ENCODE results near the gene SPON1. TPM values are rescaled to one million over a fixed set of nuclear protein-coding genes. Genes with fewer than 3 reads are reported as not detected.

The SPON1 gene
- total and polyA plus RNA-seq, 2 donors (not counting 1 experiment from before 2014, with no cell fraction given): 0.30 TPM; not detected in 1

DNA sequence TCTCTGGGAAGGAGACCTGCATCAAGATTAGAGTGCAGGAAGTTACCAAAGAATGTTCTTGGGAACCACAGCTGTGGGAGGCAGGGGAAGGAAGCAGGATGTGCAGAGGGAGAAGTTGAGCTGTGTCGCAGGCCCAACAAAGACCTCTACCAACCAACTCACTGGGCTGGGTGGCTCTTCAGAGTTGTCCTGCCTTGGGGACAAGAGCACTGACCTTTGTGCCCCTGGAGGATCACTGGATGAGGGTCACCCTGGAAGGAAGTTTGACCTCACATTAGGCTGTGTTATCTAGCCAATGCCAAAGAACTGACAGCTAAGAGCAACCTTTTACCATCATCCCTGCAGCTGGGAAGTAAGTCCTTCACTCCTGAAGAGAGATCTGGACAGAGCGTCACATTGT is 265.8 kb downstream of the SPON1 start:
- peaks cover 0 to 2% (median 0%) of the 10 kb centered on the region in 4 experiments for H3K27me3 ChIP-seq (replicated peaks in 1 of 4; ENCODE audit: control extremely low read depth in 1 of 4, control insufficient read depth in 3 of 4, insufficient read depth in 4 of 4, low read length in 3 of 4)
- H2AFZ ChIP-seq (ENCODE audit: insufficient read depth, low read depth, low read length, poor library complexity, severe bottlenecking): no peak overlapping the region
- CTCF ChIA-PET: interaction anchor here (1.3 kb wide), 1 partner anchor 9 kb away, joined by 3 read pairs; no protein-coding TSS in a partner anchor
- H4K20me1 ChIP-seq (ENCODE audit: control insufficient read depth, insufficient read depth, low read length, poor library complexity, severe bottlenecking): no peaks in the 10 kb centered on the region
- TF ChIP-seq, protein P1, sequence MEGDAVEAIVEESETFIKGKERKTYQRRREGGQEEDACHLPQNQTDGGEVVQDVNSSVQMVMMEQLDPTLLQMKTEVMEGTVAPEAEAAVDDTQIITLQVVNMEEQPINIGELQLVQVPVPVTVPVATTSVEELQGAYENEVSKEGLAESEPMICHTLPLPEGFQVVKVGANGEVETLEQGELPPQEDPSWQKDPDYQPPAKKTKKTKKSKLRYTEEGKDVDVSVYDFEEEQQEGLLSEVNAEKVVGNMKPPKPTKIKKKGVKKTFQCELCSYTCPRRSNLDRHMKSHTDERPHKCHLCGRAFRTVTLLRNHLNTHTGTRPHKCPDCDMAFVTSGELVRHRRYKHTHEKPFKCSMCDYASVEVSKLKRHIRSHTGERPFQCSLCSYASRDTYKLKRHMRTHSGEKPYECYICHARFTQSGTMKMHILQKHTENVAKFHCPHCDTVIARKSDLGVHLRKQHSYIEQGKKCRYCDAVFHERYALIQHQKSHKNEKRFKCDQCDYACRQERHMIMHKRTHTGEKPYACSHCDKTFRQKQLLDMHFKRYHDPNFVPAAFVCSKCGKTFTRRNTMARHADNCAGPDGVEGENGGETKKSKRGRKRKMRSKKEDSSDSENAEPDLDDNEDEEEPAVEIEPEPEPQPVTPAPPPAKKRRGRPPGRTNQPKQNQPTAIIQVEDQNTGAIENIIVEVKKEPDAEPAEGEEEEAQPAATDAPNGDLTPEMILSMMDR (IDR thresholded peaks at IDR 0.05): no peak
- no peak for TF ChIP-seq EZH2 (IDR thresholded peaks at IDR 0.05; ENCODE audit: borderline replicate concordance, insufficient read depth, low read depth, low read length, poor library complexity, severe bottlenecking)
- H3K4me1 ChIP-seq (ENCODE audit: control insufficient read depth in 2 of 2, insufficient read depth in 2 of 2, low read length in 2 of 2): peaks cover 6% of the 10 kb centered on the region in 2 donors
- no peak overlapping the region for H3K27ac ChIP-seq (ENCODE audit: low read length in 2 of 2)
- Mint-ChIP-seq H3K27me3 (peaks cover 34% of the 10 kb centered on the region), H3K4me1 (peaks cover 9% of the 10 kb centered on the region), H3K27ac (no peak overlapping the region), H3K9me3 (ENCODE audit: insufficient read depth) (peaks cover 3% of the 10 kb centered on the region), H3K4me3 (no peak overlapping the region)
- H3K9ac ChIP-seq (ENCODE audit: low read length): no peak overlapping the region
- DNase-seq (no peak), ATAC-seq (ENCODE audit: low read depth) (no peak)
- H3K4me2 ChIP-seq (replicated peaks; ENCODE audit: low read depth, low read length, poor library complexity, severe bottlenecking): no peak overlapping the region
- no peaks in the 10 kb centered on the region for H3K79me2 ChIP-seq (ENCODE audit: control insufficient read depth, insufficient read depth, low read length)
- no peaks in the 10 kb centered on the region for H3K36me3 ChIP-seq (replicated peaks in 1 of 2; ENCODE audit: control extremely low read depth in 1 of 2, control insufficient read depth in 1 of 2, extremely low read depth in 1 of 2, insufficient read depth in 2 of 2, low read length in 1 of 2)
- POLR2A ChIA-PET: no interaction called here
- H3K4me3 ChIP-seq (ENCODE audit: control extremely low read depth in 1 of 5, extremely low read depth in 1 of 5, insufficient read depth in 1 of 5, low read depth in 2 of 5, low read length in 4 of 5): no peak overlapping the region
- H3K9me3 ChIP-seq (ENCODE audit: control extremely low read depth in 1 of 3, control insufficient read depth in 2 of 3, insufficient read depth in 1 of 3, low read length in 2 of 3): peaks cover 0 to 4% (median 4%) of the 10 kb centered on the region in 3 donors
- no CpG with 5 or more reads among the region's 2 CpGs for WGBS (ENCODE audit: insufficient coverage)
- intact Hi-C loops (cut with micrococcal nuclease): no loop called here

DNA sequence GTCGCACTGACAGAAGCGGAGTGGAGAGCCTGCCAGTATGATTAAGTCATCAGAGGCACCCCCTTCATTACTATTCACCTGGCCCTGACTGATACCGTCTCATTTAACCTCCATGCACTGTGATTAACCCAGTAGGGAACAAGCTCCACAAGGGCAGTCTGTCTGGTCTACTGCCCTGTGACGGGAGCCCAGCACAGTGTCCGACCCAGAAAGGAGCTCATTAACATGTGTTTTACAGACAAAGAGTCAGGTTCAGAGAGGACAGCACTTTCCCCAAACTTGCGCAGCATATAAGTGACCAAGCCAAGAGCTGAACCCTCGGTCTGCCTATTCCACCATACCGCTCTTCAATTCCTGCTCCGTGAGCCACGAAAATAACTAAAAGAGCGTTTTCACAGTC is 266.9 kb downstream of the SPON1 start:
- H3K4me3 ChIP-seq (ENCODE audit: control extremely low read depth in 1 of 5, extremely low read depth in 1 of 5, insufficient read depth in 1 of 5, low read depth in 2 of 5, low read length in 4 of 5): no peak overlapping the region
- H3K79me2 ChIP-seq (ENCODE audit: control insufficient read depth, insufficient read depth, low read length): no peaks in the 10 kb centered on the region
- H2AFZ ChIP-seq (ENCODE audit: insufficient read depth, low read depth, low read length, poor library complexity, severe bottlenecking): no peak overlapping the region
- no peaks in the 10 kb centered on the region for H3K36me3 ChIP-seq (replicated peaks in 1 of 2; ENCODE audit: control extremely low read depth in 1 of 2, control insufficient read depth in 1 of 2, extremely low read depth in 1 of 2, insufficient read depth in 2 of 2, low read length in 1 of 2)
- peaks cover 3% of the 10 kb centered on the region for H3K9me3 Mint-ChIP-seq (ENCODE audit: insufficient read depth)
- H3K9me3 ChIP-seq (ENCODE audit: control extremely low read depth in 1 of 3, control insufficient read depth in 2 of 3, insufficient read depth in 1 of 3, low read length in 2 of 3): peaks cover 0 to 4% (median 4%) of the 10 kb centered on the region in 3 donors
- TF ChIP-seq, protein P1 (IDR thresholded peaks at IDR 0.05): no peak
- no peak for TF ChIP-seq EZH2 (IDR thresholded peaks at IDR 0.05; ENCODE audit: borderline replicate concordance, insufficient read depth, low read depth, low read length, poor library complexity, severe bottlenecking)
- ChIA-PET POLR2A (no interaction called here), CTCF (interaction anchor here (1.1 to 1.6 kb wide), 5 partner anchors 7 to 226 kb away, joined by 3 to 6 read pairs (median 4); no protein-coding TSS in a partner anchor)
- peaks cover 3% of the 10 kb centered on the region for H3K4me1 Mint-ChIP-seq
- no peak overlapping the region for H3K4me3 Mint-ChIP-seq
- peaks cover 34% of the 10 kb centered on the region for H3K27me3 Mint-ChIP-seq
- H3K27ac Mint-ChIP-seq: no peak overlapping the region
- no peak overlapping the region for H3K4me2 ChIP-seq (replicated peaks; ENCODE audit: low read depth, low read length, poor library complexity, severe bottlenecking)
- over 99% methylated on average over 9 of the region's 11 CpGs for WGBS (ENCODE audit: insufficient coverage)
- no peak overlapping the region for H3K27ac ChIP-seq (ENCODE audit: low read length in 2 of 2)
- H3K27me3 ChIP-seq (replicated peaks in 1 of 4; ENCODE audit: control extremely low read depth in 1 of 4, control insufficient read depth in 3 of 4, insufficient read depth in 4 of 4, low read length in 3 of 4): no peaks in the 10 kb centered on the region
- no peak overlapping the region for H3K9ac ChIP-seq (ENCODE audit: low read length)
- intact Hi-C loops (cut with micrococcal nuclease): no loop called here
- DNase-seq: no peak
- ATAC-seq (ENCODE audit: low read depth): no peak
- no peaks in the 10 kb centered on the region for H4K20me1 ChIP-seq (ENCODE audit: control insufficient read depth, insufficient read depth, low read length, poor library complexity, severe bottlenecking)
- peaks cover 1% of the 10 kb centered on the region in 2 donors for H3K4me1 ChIP-seq (ENCODE audit: control insufficient read depth in 2 of 2, insufficient read depth in 2 of 2, low read length in 2 of 2)

Data from B cell (primary cell).